ENCODE results near the gene LCTL. TPM values are rescaled to one million over a fixed set of nuclear protein-coding genes. Genes with fewer than 3 reads are reported as not detected.

The LCTL gene
- total RNA-seq, 6 experiments from 2014 or later: 0.12 to 0.76 (median 0.74) TPM

- no peaks in the 10 kb centered on the region for H3K36me3 Mint-ChIP-seq (ENCODE audit: low read depth)
- DNase-seq: no peak
- H3K4me1 Mint-ChIP-seq (ENCODE audit: low read depth): 0 out of 2 replicates have a peak, but pooled peaks cover 9% of the 10 kb centered on the region
- TF ChIP-seq CTCF (IDR thresholded peaks at IDR 0.05): no peak
- no peak overlapping the region; the same call in 1 of the 2 replicates for H3K4me3 Mint-ChIP-seq
- no peak overlapping the region for H3K27ac Mint-ChIP-seq
- H3K9me3 Mint-ChIP-seq: no peaks in the 10 kb centered on the region
- peaks cover 23% of the 10 kb centered on the region for H3K27me3 Mint-ChIP-seq (ENCODE audit: insufficient read depth)
These were observed 20.6 kb upstream of the LCTL start for GRCh38 chr15:66586155-66586976.

GRCh38 chr15:66581972-66582537 is 16.3 kb upstream of the LCTL start:
- H3K4me1 Mint-ChIP-seq (ENCODE audit: low read depth): peaks cover 32% of the 10 kb centered on the region
- H3K27ac Mint-ChIP-seq: no peak overlapping the region

GRCh38 chr15:66580643-66581042 is 14.8 kb upstream of the LCTL start:
- H3K36me3 Mint-ChIP-seq (ENCODE audit: low read depth): no peaks in the 10 kb centered on the region
- H3K27me3 Mint-ChIP-seq (ENCODE audit: insufficient read depth): peaks cover 11% of the 10 kb centered on the region
- H3K4me1 Mint-ChIP-seq (ENCODE audit: low read depth): peaks cover 32% of the 10 kb centered on the region
- no peak for TF ChIP-seq CTCF (IDR thresholded peaks at IDR 0.05)
- no peak overlapping the region for H3K4me3 Mint-ChIP-seq
- DNase-seq: no peak
- no peaks in the 10 kb centered on the region for H3K9me3 Mint-ChIP-seq
- peak overlapping the region; percentile 53; the same call in 1 of the 2 replicates for H3K27ac Mint-ChIP-seq

More at GRCh38 chr15:66581972-66582537, 16.3 kb upstream of the LCTL start:
- H3K36me3 Mint-ChIP-seq (ENCODE audit: low read depth): no peaks in the 10 kb centered on the region
- no peak overlapping the region for H3K4me3 Mint-ChIP-seq
- peaks cover 17% of the 10 kb centered on the region for H3K27me3 Mint-ChIP-seq (ENCODE audit: insufficient read depth)
- no peak for TF ChIP-seq CTCF (IDR thresholded peaks at IDR 0.05)
- DNase-seq: no peak
- no peaks in the 10 kb centered on the region for H3K9me3 Mint-ChIP-seq

GRCh38 chr15:66578286-66578875 is 12.6 kb upstream of the LCTL start:
- H3K27ac Mint-ChIP-seq: peak overlapping the region; percentile 66; the same call in 1 of the 2 replicates
- no peak for TF ChIP-seq CTCF (IDR thresholded peaks at IDR 0.05)
- peak; percentile 33 for DNase-seq
- peaks cover 4% of the 10 kb centered on the region for H3K27me3 Mint-ChIP-seq (ENCODE audit: insufficient read depth)
- H3K4me3 Mint-ChIP-seq: no peak overlapping the region
- H3K9me3 Mint-ChIP-seq: no peaks in the 10 kb centered on the region
- H3K36me3 Mint-ChIP-seq (ENCODE audit: low read depth): no peaks in the 10 kb centered on the region
- H3K4me1 Mint-ChIP-seq (ENCODE audit: low read depth): peaks cover 52% of the 10 kb centered on the region

- no peaks in the 10 kb centered on the region for H3K9me3 Mint-ChIP-seq
- DNase-seq: no peak
- H3K4me3 Mint-ChIP-seq: peak overlapping the region; percentile 48; the same call in 1 of the 2 replicates
- H3K4me1 Mint-ChIP-seq (ENCODE audit: low read depth): peaks cover 31% of the 10 kb centered on the region
- H3K27me3 Mint-ChIP-seq (ENCODE audit: insufficient read depth): 0 out of 2 replicates have a peak, but pooled peaks cover 3% of the 10 kb centered on the region
- H3K27ac Mint-ChIP-seq: peak overlapping the region; percentile 64; the same call in 1 of the 2 replicates
- TF ChIP-seq CTCF (IDR thresholded peaks at IDR 0.05): no peak
- no peaks in the 10 kb centered on the region for H3K36me3 Mint-ChIP-seq (ENCODE audit: low read depth)
These were observed 8.8 kb upstream of the LCTL start for GRCh38 chr15:66574596-66574950.
